K562 (cell line): ENCODE measurements around the gene KCTD16.

Experiments used
- EZH2 ChIP-seq: IDR thresholded peaks from 2 replicates; pipeline ENCODE4 v1.6.1; 2012; ENCODE audit warnings: low read depth, mild to moderate bottlenecking, inconsistent platforms, low read length, borderline replicate concordance
- ZNF232 ChIP-seq: sonication (generic); formaldehyde crosslinking; IDR thresholded peaks from 2 replicates; pipeline ENCODE4 v1.8.0; 2022; ENCODE audit warnings: mild to moderate bottlenecking, missing genetic modification reagents
- TF ChIP-seq, protein P1 (sequence below), 2 experiments: fragments of 450-650 bp in 1 of 2; sonication (generic) in 1 of 2; formaldehyde crosslinking in 1 of 2; IDR thresholded peaks in 1 of 2; conservative IDR thresholded peaks in 1 of 2; 2 replicates each; pipeline versions ENCODE4 v1.6.1 to v1.8.1; 2016 to 2023; ENCODE audit warnings: mild to moderate bottlenecking in 2 of 2, moderate library complexity in 2 of 2, inconsistent platforms in 1 of 2, missing genetic modification reagents in 1 of 2

DNA sequence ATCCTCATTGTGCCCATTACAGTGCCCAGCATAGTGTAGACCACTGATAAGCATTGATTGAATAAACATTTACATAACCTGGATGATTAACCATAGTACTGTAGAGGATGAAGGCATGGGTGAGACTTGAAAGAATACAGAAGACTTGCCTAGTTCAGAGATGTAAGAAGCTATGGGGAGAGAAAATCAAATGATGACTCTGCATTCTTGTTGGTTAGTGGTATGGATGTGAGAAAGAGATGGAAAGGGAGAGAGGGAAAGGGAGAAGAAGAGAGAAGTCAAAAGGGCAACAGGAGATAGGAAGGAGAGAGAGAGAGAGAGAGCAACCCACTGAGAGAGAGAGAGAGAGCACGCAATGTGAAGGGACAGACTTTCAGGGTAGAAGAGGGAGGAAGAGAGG is 27.0 kb upstream of the KCTD16 start:
- TF ChIP-seq, protein P1, sequence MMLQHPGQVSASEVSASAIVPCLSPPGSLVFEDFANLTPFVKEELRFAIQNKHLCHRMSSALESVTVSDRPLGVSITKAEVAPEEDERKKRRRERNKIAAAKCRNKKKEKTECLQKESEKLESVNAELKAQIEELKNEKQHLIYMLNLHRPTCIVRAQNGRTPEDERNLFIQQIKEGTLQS (IDR thresholded peaks at IDR 0.05) = no peak
- TF ChIP-seq, protein P1 (CRISPR knock-in tag; conservative IDR thresholded peaks at IDR 0.05) = no peak
- TF ChIP-seq EZH2 (no peak), ZNF232 (CRISPR knock-in tag) (no peak)
